LNCAP (cell line): Measurements from ENCODE around the gene TINAGL1.

Experiments
- TF ChIP-seq, protein P1 (sequence below): fragments of 450-650 bp; IDR thresholded peaks from 2 replicates; pipeline ENCODE4 v1.5.1; 2017; ENCODE audit warnings: mild to moderate bottlenecking

The TINAGL1 gene

GRCh38 chr1:31545927-31546540 lies 30.3 kb upstream of the TINAGL1 start:
- TF ChIP-seq, protein P1, sequence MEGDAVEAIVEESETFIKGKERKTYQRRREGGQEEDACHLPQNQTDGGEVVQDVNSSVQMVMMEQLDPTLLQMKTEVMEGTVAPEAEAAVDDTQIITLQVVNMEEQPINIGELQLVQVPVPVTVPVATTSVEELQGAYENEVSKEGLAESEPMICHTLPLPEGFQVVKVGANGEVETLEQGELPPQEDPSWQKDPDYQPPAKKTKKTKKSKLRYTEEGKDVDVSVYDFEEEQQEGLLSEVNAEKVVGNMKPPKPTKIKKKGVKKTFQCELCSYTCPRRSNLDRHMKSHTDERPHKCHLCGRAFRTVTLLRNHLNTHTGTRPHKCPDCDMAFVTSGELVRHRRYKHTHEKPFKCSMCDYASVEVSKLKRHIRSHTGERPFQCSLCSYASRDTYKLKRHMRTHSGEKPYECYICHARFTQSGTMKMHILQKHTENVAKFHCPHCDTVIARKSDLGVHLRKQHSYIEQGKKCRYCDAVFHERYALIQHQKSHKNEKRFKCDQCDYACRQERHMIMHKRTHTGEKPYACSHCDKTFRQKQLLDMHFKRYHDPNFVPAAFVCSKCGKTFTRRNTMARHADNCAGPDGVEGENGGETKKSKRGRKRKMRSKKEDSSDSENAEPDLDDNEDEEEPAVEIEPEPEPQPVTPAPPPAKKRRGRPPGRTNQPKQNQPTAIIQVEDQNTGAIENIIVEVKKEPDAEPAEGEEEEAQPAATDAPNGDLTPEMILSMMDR: no peak

DNA sequence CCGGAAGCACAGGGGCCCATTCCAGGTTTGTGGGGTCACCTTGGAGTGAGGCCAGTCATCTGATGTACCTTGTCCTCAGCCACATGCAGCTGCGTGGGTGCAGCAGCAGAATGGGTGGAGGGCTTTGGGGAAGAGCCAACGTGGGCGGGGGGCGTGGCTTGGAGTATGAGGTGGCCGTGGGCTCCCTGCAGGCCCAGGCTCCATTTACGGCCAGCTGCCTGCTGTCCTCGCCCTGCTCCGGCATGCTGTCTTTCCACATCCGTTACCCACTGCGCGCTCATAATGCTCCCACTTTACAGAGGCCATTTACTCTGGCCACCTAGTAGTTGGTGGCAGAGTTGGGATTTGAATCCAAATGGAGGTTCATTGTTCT lies 27.8 kb upstream of the TINAGL1 start:
- TF ChIP-seq, protein P1: no peak

- TF ChIP-seq, protein P1: peak; percentile 87
Observed at GRCh38 chr1:31548907-31549808, 27.2 kb upstream of the TINAGL1 start.

GRCh38 chr1:31549809-31550620 lies 26.3 kb upstream of the TINAGL1 start:
- TF ChIP-seq, protein P1: no peak

DNA sequence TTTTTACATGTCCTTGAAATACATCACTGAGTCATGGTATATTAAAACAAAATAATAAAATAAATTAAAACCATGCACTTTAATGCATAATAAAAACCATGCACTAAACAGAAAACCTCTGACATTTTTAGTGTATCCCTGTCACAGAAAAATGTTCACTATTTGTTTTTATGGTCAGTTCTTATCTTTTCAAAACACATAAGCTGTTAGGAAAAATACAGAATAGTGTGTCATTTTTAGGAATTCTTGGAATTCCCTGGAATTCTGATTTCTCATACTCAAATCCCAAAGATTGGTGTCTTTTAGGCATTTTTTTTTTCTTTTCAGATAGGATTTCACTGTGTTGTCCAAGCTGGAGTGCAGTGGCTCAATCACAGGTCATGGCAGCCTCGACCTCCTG lies 25.1 kb upstream of the TINAGL1 start:
- TF ChIP-seq, protein P1: no peak

- TF ChIP-seq, protein P1: no peak
Observed at GRCh38 chr1:31552489-31552888, 23.8 kb upstream of the TINAGL1 start.

- TF ChIP-seq, protein P1: no peak
Observed at GRCh38 chr1:31556481-31557006, 19.8 kb upstream of the TINAGL1 start.
